Astrocyte (in vitro differentiated cells and primary cell): ENCODE measurements around the gene CRIM1. TPM values are rescaled to one million over a fixed set of nuclear protein-coding genes. Genes with fewer than 3 reads are reported as not detected.

Experiments used
- DNase-seq: peaks from one replicate; pipeline ENCODE4 v3.0.0-alpha.2; 2010; ENCODE audit warnings: low read depth
- FAIRE-seq: peaks from 2 replicates; lab custom pipeline; 2011; peaks lifted over from hg19 to GRCh38; lab: Jason Lieb, UNC
- H2AFZ ChIP-seq: 2 replicates; pipeline ENCODE4 v1.6.0; 2012; ENCODE audit warnings: low read depth, low read length, inconsistent platforms
- H3K27ac ChIP-seq: 2 replicates; pipeline ENCODE4 v1.5.1; 2011; ENCODE audit warnings: low read depth, low read length, inconsistent platforms
- H3K27me3 ChIP-seq: 2 replicates; pipeline ENCODE4 v1.6.0; 2011; ENCODE audit warnings: low read length, inconsistent platforms; ENCODE audit not compliant: insufficient read depth
- H3K36me3 ChIP-seq: 2 replicates; pipeline ENCODE4 v1.5.1; 2011; ENCODE audit warnings: low read length, inconsistent platforms; ENCODE audit not compliant: insufficient read depth
- H3K4me1 ChIP-seq: 2 replicates; pipeline ENCODE4 v1.5.1; 2011; ENCODE audit warnings: low read length, inconsistent platforms; ENCODE audit not compliant: insufficient read depth
- H3K4me2 ChIP-seq: 2 replicates; pipeline ENCODE4 v1.6.0; 2012; ENCODE audit warnings: low read length, inconsistent platforms
- H3K4me3 ChIP-seq: 2 replicates; pipeline ENCODE4 v1.5.1; 2011; ENCODE audit warnings: low read depth, mild to moderate bottlenecking, low read length, inconsistent platforms; ENCODE audit not compliant: insufficient read depth
- H3K79me2 ChIP-seq: 2 replicates; pipeline ENCODE4 v1.6.0; 2012; ENCODE audit warnings: mild to moderate bottlenecking, low read length, inconsistent platforms; ENCODE audit not compliant: insufficient read depth
- H3K9ac ChIP-seq: 2 replicates; pipeline ENCODE4 v1.6.0; 2012; ENCODE audit warnings: mild to moderate bottlenecking, low read length, inconsistent platforms
- H3K9me3 ChIP-seq: 2 replicates; pipeline ENCODE4 v1.5.1; 2012; ENCODE audit warnings: low read depth, mild to moderate bottlenecking, low read length, inconsistent platforms; ENCODE audit not compliant: insufficient read depth
- H4K20me1 ChIP-seq: 2 replicates; pipeline ENCODE4 v1.6.0; 2012; ENCODE audit warnings: low read length, inconsistent platforms; ENCODE audit not compliant: insufficient read depth
- H3K27ac Mint-ChIP-seq: one replicate; pipeline ENCODE4 v1.8.0; 2021; ENCODE audit warnings: mild to moderate bottlenecking, mixed read lengths; ENCODE audit not compliant: unreplicated experiment
- H3K27me3 Mint-ChIP-seq: one replicate; pipeline ENCODE4 v1.8.0; 2021; ENCODE audit warnings: low read depth, mixed read lengths; ENCODE audit not compliant: unreplicated experiment
- H3K36me3 Mint-ChIP-seq: one replicate; pipeline ENCODE4 v1.8.0; 2021; ENCODE audit warnings: low read depth, mixed read lengths; ENCODE audit not compliant: unreplicated experiment
- H3K4me1 Mint-ChIP-seq: one replicate; pipeline ENCODE4 v1.8.0; 2021; ENCODE audit warnings: low read depth, mixed read lengths; ENCODE audit not compliant: unreplicated experiment
- H3K4me3 Mint-ChIP-seq: one replicate; pipeline ENCODE4 v1.8.0; 2021; ENCODE audit warnings: mild to moderate bottlenecking, moderate library complexity, mixed read lengths; ENCODE audit not compliant: unreplicated experiment
- H3K9me3 Mint-ChIP-seq: one replicate; pipeline ENCODE4 v1.8.0; 2021; ENCODE audit warnings: mild to moderate bottlenecking, mixed read lengths; ENCODE audit not compliant: unreplicated experiment
- CTCF ChIP-seq: IDR thresholded peaks from 2 replicates; pipeline ENCODE4 v1.5.1; 2011; ENCODE audit warnings: low read depth, mild to moderate bottlenecking, inconsistent platforms, low read length, moderate library complexity; ENCODE audit not compliant: insufficient read depth
- EZH2 ChIP-seq: IDR thresholded peaks from 2 replicates; pipeline ENCODE4 v1.6.1; 2012; ENCODE audit warnings: mild to moderate bottlenecking, low read length, inconsistent platforms; ENCODE audit not compliant: insufficient read depth
- total RNA-seq: library from RNA; stranded (reverse); gene quantifications from 2 replicates; pipeline ENCODE4 v1.2.1, GENCODE V29; 2021

CRIM1 gene
- total RNA-seq, 1 donor from 2014 or later, result 180 TPM

GRCh38 chr2:36477746-36478145 lies 122.2 kb downstream of the CRIM1 start:
- H3K4me3 ChIP-seq, result no peak overlapping the region
- Mint-ChIP-seq H3K36me3 (peaks cover 79% of the 10 kb centered on the region), H3K9me3 (peaks cover 42% of the 10 kb centered on the region), H3K27ac (peak overlapping the region; percentile 43), H3K27me3 (no peaks in the 10 kb centered on the region), H3K4me1 (peaks cover 30% of the 10 kb centered on the region), H3K4me3 (no peak overlapping the region)
- no peak overlapping the region for H2AFZ ChIP-seq
- H3K36me3 ChIP-seq, result peaks cover 65% of the 10 kb centered on the region
- DNase-seq (no peak), FAIRE-seq (no peak)
- H3K9ac ChIP-seq, result peak overlapping the region; percentile 43
- no peaks in the 10 kb centered on the region for H3K27me3 ChIP-seq
- H3K4me2 ChIP-seq, result peak overlapping the region; percentile 28
- H4K20me1 ChIP-seq, result no peaks in the 10 kb centered on the region
- H3K79me2 ChIP-seq, result peaks cover 68% of the 10 kb centered on the region
- TF ChIP-seq EZH2, result no peak
- TF ChIP-seq CTCF, result no peak
- H3K4me1 ChIP-seq, result peaks cover 28% of the 10 kb centered on the region
- H3K27ac ChIP-seq, result peak overlapping the region; percentile 82
- H3K9me3 ChIP-seq, result peaks cover 8% of the 10 kb centered on the region

DNA sequence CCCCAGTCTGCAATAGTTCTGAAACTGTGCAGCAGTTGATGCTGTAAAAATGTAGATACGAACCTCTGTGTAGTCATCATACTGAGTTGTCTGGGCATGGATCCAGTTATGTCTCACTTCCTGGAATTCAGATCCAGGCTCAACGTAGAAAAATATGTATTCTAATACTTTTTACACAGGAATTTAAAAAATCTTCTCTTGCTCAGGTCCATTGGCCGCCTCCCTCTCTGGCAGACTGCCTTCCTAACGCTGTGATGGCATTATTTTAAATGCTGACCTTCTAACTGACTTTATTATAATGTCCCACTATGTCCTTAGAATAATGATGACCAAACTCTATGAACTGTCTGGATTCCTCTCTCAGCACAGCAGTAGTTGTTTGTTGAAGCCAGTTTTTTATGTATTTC lies 122.8 kb downstream of the CRIM1 start:
- H3K4me1 Mint-ChIP-seq, result peaks cover 34% of the 10 kb centered on the region
- H3K36me3 ChIP-seq, result peaks cover 66% of the 10 kb centered on the region

More for the DNA sequence above, 122.8 kb downstream of the CRIM1 start:
- Mint-ChIP-seq H3K9me3 (peaks cover 40% of the 10 kb centered on the region), H3K27me3 (no peaks in the 10 kb centered on the region), H3K36me3 (peaks cover 75% of the 10 kb centered on the region), H3K4me3 (no peak overlapping the region), H3K27ac (peak overlapping the region; percentile 92)
- Histone ChIP-seq H3K79me2 (peaks cover 68% of the 10 kb centered on the region), H3K9me3 (peaks cover 8% of the 10 kb centered on the region), H2AFZ (no peak overlapping the region), H3K9ac (peak overlapping the region; percentile 46), H3K4me1 (peaks cover 29% of the 10 kb centered on the region), H3K27ac (peak overlapping the region; percentile 82), H3K4me2 (peak overlapping the region; percentile 28), H3K27me3 (no peaks in the 10 kb centered on the region), H3K4me3 (no peak overlapping the region), H4K20me1 (no peaks in the 10 kb centered on the region)
- peak; percentile 89 for DNase-seq
- peak; percentile 37 for FAIRE-seq
- TF ChIP-seq EZH2 (no peak), CTCF (no peak)
